Left lung (tissue), 10 donors: Measurements from ENCODE around the gene CACNA1S. TPM values are rescaled to one million over a fixed set of nuclear protein-coding genes. Genes with fewer than 3 reads are reported as not detected.

Experiments used
- ATAC-seq: fragments of 200-7000 bp; cut with Tn5 transposase; one replicate; pipeline ENCODE4 v1.9.1; 2020; ENCODE audit warnings: moderate library complexity
- DNase-seq, 4 donors: peaks; one replicate each; pipeline ENCODE4 v3.0.0-alpha.2; 2013 to 2020
- H3K27ac ChIP-seq, 2 donors: fragments of 200-600 bp; sonication (generic) in 1 of 2; one replicate each; pipeline versions ENCODE4 v1.5.0 to v1.8.0; 2020 to 2021
- H3K27me3 ChIP-seq, 2 donors: fragments of 200-600 bp; sonication (generic) in 1 of 2; one replicate each; pipeline versions ENCODE4 v1.5.0 to v1.8.0; 2020 to 2021
- H3K36me3 ChIP-seq, 2 donors: fragments of 200-600 bp; sonication (generic) in 1 of 2; one replicate each; pipeline versions ENCODE4 v1.5.0 to v1.8.0; 2020 to 2021
- H3K4me1 ChIP-seq, 2 donors: fragments of 200-600 bp; one replicate each; pipeline ENCODE4 v1.8.0; 2021
- H3K4me3 ChIP-seq, 2 donors: fragments of 200-600 bp; sonication (generic) in 1 of 2; one replicate each; pipeline versions ENCODE4 v1.5.0 to v1.8.0; 2020 to 2021; ENCODE audit warnings: mild to moderate bottlenecking in 1 of 2
- H3K9me3 ChIP-seq, 2 donors: fragments of 200-600 bp; sonication (generic) in 1 of 2; one replicate each; pipeline versions ENCODE4 v1.5.0 to v1.8.0; 2020 to 2021
- CTCF ChIP-seq, 2 donors: fragments of 200-600 bp; sonication (generic) in 1 of 2; IDR thresholded peaks; one replicate each; pipeline versions ENCODE4 v1.5.0 to v1.8.0; 2021; ENCODE audit warnings: antibody characterized with exemption in 2 of 2
- intact Hi-C, 2 donors: fragments of 100-400 bp; cut with DNase I; formaldehyde crosslinking; loops; one replicate each; pipeline versions ENCODE4 v1.11.2 to v1.14.2; 2022
- polyA plus RNA-seq, 6 donors: library from polyadenylated mRNA; unstranded; fragments of 120-200 nt; gene quantifications; one replicate each; pipeline ENCODE4 v1.2.1, GENCODE V29; 2013; ENCODE audit not compliant: insufficient read length in 6 of 6
- total RNA-seq, 2 donors: library from RNA; stranded (reverse); fragmentation: NEBNext Ultra II Directional; extraction: Animal tissue kit (Norgen Biotek cat#: 25700); gene quantifications; one replicate each; pipeline ENCODE4 v1.2.1, GENCODE V29; 2021
- donor health status: DM: no; HTN: yes; CAD: no.
- donor health status: DM: no; HTN: no; CAD: no.

Gene CACNA1S
- total and polyA plus RNA-seq, 8 donors = 0.10 to 0.17 (median 0.12) TPM; not detected in 1

GRCh38 chr1:201032408-201032807 is 79.8 kb downstream of the CACNA1S start:
- no peaks in the 10 kb centered on the region for H3K9me3 ChIP-seq
- TF ChIP-seq CTCF (IDR thresholded peaks at IDR 0.05) = no peak
- no peak for DNase-seq
- H3K27ac ChIP-seq = no peak overlapping the region
- H3K27me3 ChIP-seq = peaks cover 0 to 4% of the 10 kb centered on the region in 2 donors
- intact Hi-C loops = no loop called here
- no peak overlapping the region for H3K4me3 ChIP-seq
- peaks cover 0 to 20% of the 10 kb centered on the region in 2 donors for H3K4me1 ChIP-seq
- H3K36me3 ChIP-seq = no peaks in the 10 kb centered on the region
- ATAC-seq = no peak

- Histone ChIP-seq H3K27me3 (no peaks in the 10 kb centered on the region), H3K9me3 (no peaks in the 10 kb centered on the region), H3K27ac (peak overlapping the region in 1 of 2 donors; percentile 70), H3K36me3 (no peaks in the 10 kb centered on the region), H3K4me3 (no peak overlapping the region), H3K4me1 (peaks cover 11 to 56% of the 10 kb centered on the region in 2 donors)
- ATAC-seq (peak; percentile 51), DNase-seq (peak in 2 of 4 donors; percentile 88)
- no peak for TF ChIP-seq CTCF (IDR thresholded peaks at IDR 0.05)
- intact Hi-C loops = no loop called here
Measured at GRCh38 chr1:201028461-201028889, 83.8 kb downstream of the CACNA1S start.

GRCh38 chr1:201026836-201027235 is 85.4 kb downstream of the CACNA1S start:
- H3K27ac ChIP-seq = peak overlapping the region; percentile 62 to 70
- peak in 1 of 4 donors; percentile 71 for DNase-seq
- peaks cover 0 to 14% of the 10 kb centered on the region in 2 donors for H3K27me3 ChIP-seq
- no peak overlapping the region for H3K4me3 ChIP-seq
- no peak for TF ChIP-seq CTCF (IDR thresholded peaks at IDR 0.05)
- H3K36me3 ChIP-seq = no peaks in the 10 kb centered on the region
- peaks cover 15 to 68% of the 10 kb centered on the region in 2 donors for H3K4me1 ChIP-seq
- no peak for ATAC-seq
- no peaks in the 10 kb centered on the region for H3K9me3 ChIP-seq
- intact Hi-C loops = no loop called here

GRCh38 chr1:201026234-201026633 is 86.0 kb downstream of the CACNA1S start:
- intact Hi-C loops = no loop called here
- Histone ChIP-seq H3K27me3 (peaks cover 0 to 20% of the 10 kb centered on the region in 2 donors), H3K27ac (peak overlapping the region in 1 of 2 donors; percentile 70), H3K9me3 (no peaks in the 10 kb centered on the region), H3K4me3 (no peak overlapping the region), H3K36me3 (no peaks in the 10 kb centered on the region), H3K4me1 (peaks cover 15 to 74% of the 10 kb centered on the region in 2 donors)
- DNase-seq = no peak
- no peak for TF ChIP-seq CTCF (IDR thresholded peaks at IDR 0.05)
- no peak for ATAC-seq

- Histone ChIP-seq H3K4me1 (peaks cover 15 to 81% of the 10 kb centered on the region in 2 donors), H3K27ac (peak overlapping the region in 1 of 2 donors; percentile 70), H3K36me3 (no peaks in the 10 kb centered on the region), H3K27me3 (peaks cover 0 to 21% of the 10 kb centered on the region in 2 donors), H3K4me3 (no peak overlapping the region), H3K9me3 (no peaks in the 10 kb centered on the region)
- DNase-seq (no peak), ATAC-seq (no peak)
- no peak for TF ChIP-seq CTCF (IDR thresholded peaks at IDR 0.05)
- intact Hi-C loops = no loop called here
Measured at GRCh38 chr1:201025571-201026002, 86.6 kb downstream of the CACNA1S start.
